Stimulated activated naive B cell treated with anti-CD40 and anti-IgM and Interleukin-4, amounts not matched to agents 10 μg/mL and 1 μg/mL and 100 μg/mL, for 72 hours (primary cell): ENCODE results near the gene WWOX.

ENCODE experiments used
- ATAC-seq, 2 donors: fragments of 150-1000 bp; cut with Tn5 transposase; replicated peaks; 2 replicates each; pipeline ENCODE4 v1.10.0; 2021; ENCODE audit warnings: moderate library complexity in 1 of 2
- DNase-seq: peaks from one replicate; pipeline ENCODE4 v3.0.0; 2021
- H3K27ac Mint-ChIP-seq: one replicate; pipeline ENCODE4 v1.8.0; 2022; ENCODE audit warnings: mild to moderate bottlenecking, mixed read lengths
- H3K27me3 Mint-ChIP-seq, 2 donors: one replicate each; pipeline ENCODE4 v1.8.0; 2022; ENCODE audit warnings: mixed read lengths in 2 of 2
- H3K36me3 Mint-ChIP-seq, 2 donors: one replicate each; pipeline ENCODE4 v1.8.0; 2022; ENCODE audit warnings: mixed read lengths in 2 of 2, mild to moderate bottlenecking in 1 of 2
- H3K4me1 Mint-ChIP-seq, 2 donors: one replicate each; pipeline ENCODE4 v1.8.0; 2022; ENCODE audit warnings: mixed read lengths in 2 of 2, mild to moderate bottlenecking in 1 of 2
- H3K4me3 Mint-ChIP-seq, 2 donors: one replicate each; pipeline ENCODE4 v1.8.0; 2022; ENCODE audit warnings: mild to moderate bottlenecking in 2 of 2, mixed read lengths in 2 of 2, moderate library complexity in 1 of 2
- H3K9me3 Mint-ChIP-seq, 2 donors: one replicate each; pipeline ENCODE4 v1.8.0; 2022; ENCODE audit warnings: mixed read lengths in 2 of 2, mild to moderate bottlenecking in 1 of 2

The WWOX gene

DNA sequence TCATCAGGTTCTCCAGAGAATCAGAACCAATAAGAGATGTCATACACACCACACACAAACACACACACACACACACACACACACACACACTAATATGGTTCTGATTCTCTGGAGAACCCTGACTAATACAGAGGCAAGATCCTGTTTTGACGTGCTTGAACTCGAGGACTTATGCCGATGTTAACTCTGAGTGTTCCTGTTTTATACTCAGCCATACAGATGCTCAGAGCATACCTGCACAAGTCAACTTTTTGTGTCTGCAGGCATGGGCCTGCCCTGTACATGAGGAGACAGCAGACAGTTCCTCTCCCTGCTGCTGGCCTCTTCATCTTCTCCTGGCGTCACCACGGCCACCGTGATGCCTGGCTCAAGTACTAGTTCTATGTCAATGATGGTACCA, 635.9 kb downstream of the WWOX start:
- Mint-ChIP-seq H3K4me3 (no peak overlapping the region), H3K36me3 (no peaks in the 10 kb centered on the region), H3K27me3 (no peaks in the 10 kb centered on the region), H3K9me3 (no peaks in the 10 kb centered on the region), H3K27ac (no peak overlapping the region), H3K4me1 (peaks cover 3 to 12% of the 10 kb centered on the region in 2 donors)
- DNase-seq (no peak), ATAC-seq (no peak)

DNA sequence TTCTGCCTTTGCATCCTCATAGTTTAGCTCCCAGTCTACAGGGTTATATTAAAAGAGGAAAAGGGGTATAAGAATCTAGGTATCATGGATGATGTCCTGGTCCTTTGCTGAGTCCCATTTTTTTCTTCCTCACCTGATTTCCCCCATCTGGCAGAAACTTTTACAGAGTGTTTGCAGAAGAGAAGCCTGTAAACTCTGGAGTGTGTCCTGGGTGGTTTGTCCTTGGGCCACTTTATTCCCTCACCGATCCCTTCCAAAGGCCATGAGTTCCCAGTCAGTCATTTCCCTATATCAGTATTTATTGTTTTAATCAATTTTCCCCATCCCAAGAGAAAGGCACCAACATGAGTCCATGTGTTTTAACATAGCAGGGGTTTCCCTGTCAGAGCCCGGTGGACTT, 638.2 kb downstream of the WWOX start:
- H3K4me1 Mint-ChIP-seq: peaks cover 12 to 30% of the 10 kb centered on the region in 2 donors
- ATAC-seq: no peak
- no peak overlapping the region for H3K4me3 Mint-ChIP-seq
- H3K27me3 Mint-ChIP-seq: no peaks in the 10 kb centered on the region
- H3K36me3 Mint-ChIP-seq: no peaks in the 10 kb centered on the region
- H3K9me3 Mint-ChIP-seq: no peaks in the 10 kb centered on the region
- no peak overlapping the region for H3K27ac Mint-ChIP-seq
- no peak for DNase-seq

DNA sequence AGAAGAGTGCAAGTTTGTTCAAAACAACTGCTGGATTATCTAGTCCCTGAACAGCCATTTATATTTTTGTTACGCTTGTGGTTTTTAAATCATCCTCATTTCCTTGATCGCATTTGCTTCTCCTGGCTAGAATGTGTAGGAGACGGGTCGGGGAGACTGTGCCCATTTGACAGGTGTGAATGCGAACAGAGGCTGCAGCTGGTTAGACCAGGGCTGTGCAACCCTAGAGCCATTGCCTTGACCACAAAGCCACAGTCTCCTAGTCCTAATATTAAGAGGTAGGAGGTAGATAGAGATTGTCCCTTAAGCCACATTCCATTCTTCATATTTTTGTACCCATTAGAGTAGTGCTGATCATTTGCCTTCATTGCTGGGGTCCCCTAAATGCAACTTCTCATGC, 639.1 kb downstream of the WWOX start:
- Mint-ChIP-seq H3K36me3 (no peaks in the 10 kb centered on the region), H3K4me3 (no peak overlapping the region), H3K27me3 (no peaks in the 10 kb centered on the region), H3K4me1 (peaks cover 21 to 39% of the 10 kb centered on the region in 2 donors), H3K27ac (no peak overlapping the region), H3K9me3 (no peaks in the 10 kb centered on the region)
- ATAC-seq: no peak
- no peak for DNase-seq

DNA sequence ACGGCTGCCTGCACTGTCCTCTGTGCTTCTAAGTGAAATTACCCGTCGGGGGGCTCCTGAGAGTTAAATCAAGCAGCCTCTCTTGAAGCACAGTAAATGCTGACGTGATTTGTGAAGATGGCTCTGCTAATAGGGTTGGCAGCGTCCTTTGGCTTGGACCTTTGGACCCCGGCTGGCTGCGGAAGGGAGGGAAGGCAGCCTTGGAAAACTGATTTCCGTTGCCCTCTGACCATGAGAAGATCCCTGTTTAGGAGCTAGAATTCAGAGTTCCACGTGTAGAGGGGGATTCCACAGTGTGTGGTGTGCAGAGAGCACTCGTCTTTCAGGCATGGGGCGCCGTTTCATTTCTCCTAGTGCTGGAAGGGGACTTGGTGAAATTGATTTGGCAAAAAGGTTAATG, 640.8 kb downstream of the WWOX start:
- H3K36me3 Mint-ChIP-seq: no peaks in the 10 kb centered on the region
- DNase-seq (no peak), ATAC-seq (no peak)
- no peak overlapping the region for H3K27ac Mint-ChIP-seq
- no peaks in the 10 kb centered on the region for H3K9me3 Mint-ChIP-seq
- peaks cover 26 to 46% of the 10 kb centered on the region in 2 donors for H3K4me1 Mint-ChIP-seq
- no peak overlapping the region for H3K4me3 Mint-ChIP-seq
- no peaks in the 10 kb centered on the region for H3K27me3 Mint-ChIP-seq

DNA sequence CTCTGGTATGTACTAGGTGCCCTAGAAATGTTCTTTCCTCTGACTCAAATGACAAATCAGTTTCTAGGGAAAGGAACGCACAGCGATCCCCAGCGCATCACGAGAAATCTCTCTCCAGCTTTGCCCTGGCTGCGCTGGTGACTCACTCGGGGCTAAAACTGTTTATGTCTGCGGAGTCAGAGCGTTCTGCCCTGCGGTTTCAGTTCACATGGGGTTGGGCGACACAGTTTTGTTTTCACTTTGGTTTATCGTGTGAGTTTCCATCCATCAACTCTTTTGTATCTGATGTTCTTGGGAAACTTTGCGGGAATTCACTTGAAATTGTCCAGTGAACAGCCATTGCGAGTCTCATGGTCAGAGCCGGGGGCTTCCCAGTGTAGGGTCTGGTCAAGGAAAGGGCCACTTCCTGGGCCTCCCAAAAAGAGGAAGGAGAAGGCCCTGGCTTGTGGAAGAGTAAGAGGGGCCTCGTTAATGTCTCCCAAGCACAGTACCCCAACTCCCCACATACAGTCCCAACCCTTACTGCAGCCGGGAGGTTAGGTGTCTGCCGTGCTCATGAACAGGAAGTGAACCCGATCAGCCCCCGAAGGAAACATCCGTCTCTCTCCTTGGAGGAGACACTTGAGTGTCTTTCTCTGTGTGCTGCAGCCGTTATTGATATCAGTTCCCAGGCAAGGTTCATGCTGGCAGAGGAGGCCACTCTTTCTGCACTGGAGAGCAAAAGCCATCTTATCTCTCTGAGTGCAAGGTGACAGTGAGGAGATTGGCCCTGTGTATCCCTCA, 643.2 kb downstream of the WWOX start:
- Mint-ChIP-seq H3K4me1 (peaks cover 22 to 44% of the 10 kb centered on the region in 2 donors), H3K4me3 (peak overlapping the region; percentile 78 to 81), H3K27me3 (no peaks in the 10 kb centered on the region), H3K27ac (peak overlapping the region; percentile 95), H3K9me3 (peaks cover 4 to 5% of the 10 kb centered on the region in 2 donors), H3K36me3 (no peaks in the 10 kb centered on the region)
- peak; percentile 51 for DNase-seq
- peak; percentile 94 to 95 for ATAC-seq

DNA sequence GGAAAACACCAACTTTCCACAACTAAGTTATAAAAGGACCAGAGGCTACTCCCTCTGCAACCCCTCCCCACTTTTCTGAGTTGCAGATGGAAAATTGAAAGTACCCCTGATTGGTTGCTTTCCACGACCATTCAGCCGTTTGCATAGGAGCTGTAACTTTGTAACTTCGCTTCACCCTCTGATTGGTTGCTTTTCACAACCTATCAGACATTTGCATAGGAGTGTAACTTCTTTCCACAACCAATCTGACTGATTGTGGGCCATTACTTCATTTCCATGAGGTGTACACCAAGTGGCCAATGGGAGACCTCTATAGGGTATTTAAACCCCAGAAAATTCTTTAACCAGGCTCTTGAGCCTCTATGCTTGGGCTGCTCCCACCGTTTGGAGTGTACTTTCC, 644.1 kb downstream of the WWOX start:
- H3K27ac Mint-ChIP-seq: peak overlapping the region; percentile 95
- peaks cover 25 to 52% of the 10 kb centered on the region in 2 donors for H3K4me1 Mint-ChIP-seq
- no peaks in the 10 kb centered on the region for H3K27me3 Mint-ChIP-seq
- peaks cover 4 to 5% of the 10 kb centered on the region in 2 donors for H3K9me3 Mint-ChIP-seq
- no peak overlapping the region for H3K4me3 Mint-ChIP-seq
- ATAC-seq (no peak), DNase-seq (no peak)
- no peaks in the 10 kb centered on the region for H3K36me3 Mint-ChIP-seq

DNA sequence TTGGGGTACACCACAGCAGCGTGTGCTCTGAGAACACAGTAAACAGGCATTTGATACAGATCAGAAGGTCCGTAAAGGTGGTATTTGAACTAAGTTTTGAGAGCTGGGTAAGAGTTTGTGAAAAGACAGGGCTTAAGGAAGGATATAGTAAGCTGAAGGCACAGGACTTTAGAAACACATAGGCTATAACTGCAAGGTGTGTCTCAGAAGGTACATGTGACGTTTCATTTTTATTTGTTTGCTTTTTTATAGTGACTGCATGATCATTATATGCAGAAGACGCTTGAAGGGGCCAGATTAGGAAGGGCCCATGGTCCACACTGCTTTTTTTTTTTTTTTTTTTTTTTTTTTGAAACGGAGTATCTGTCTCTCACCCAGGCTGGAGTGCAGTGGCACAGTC, 644.6 kb downstream of the WWOX start:
- peaks cover 28 to 57% of the 10 kb centered on the region in 2 donors for H3K4me1 Mint-ChIP-seq
- no peak for ATAC-seq
- no peaks in the 10 kb centered on the region for H3K27me3 Mint-ChIP-seq
- H3K36me3 Mint-ChIP-seq: no peaks in the 10 kb centered on the region
- H3K9me3 Mint-ChIP-seq: peaks cover 4 to 5% of the 10 kb centered on the region in 2 donors
- no peak overlapping the region for H3K4me3 Mint-ChIP-seq
- no peak overlapping the region for H3K27ac Mint-ChIP-seq
- DNase-seq: no peak

DNA sequence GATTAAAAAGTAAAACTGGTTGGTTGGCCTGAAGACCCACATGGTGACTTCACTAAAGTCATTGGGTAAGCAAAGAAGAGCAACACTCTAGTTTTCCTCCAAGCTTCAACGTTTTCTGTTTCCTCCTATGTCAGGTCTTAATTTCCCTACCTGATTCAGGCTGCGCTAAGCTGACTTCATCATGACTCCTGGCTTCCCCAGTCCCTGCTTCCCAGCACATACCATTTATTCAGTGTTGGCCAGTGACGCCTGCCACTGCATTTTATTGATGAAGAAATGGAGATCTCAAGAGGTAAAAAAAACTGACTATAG, 645.3 kb downstream of the WWOX start:
- no peak overlapping the region for H3K27ac Mint-ChIP-seq
- DNase-seq: no peak

DNA sequence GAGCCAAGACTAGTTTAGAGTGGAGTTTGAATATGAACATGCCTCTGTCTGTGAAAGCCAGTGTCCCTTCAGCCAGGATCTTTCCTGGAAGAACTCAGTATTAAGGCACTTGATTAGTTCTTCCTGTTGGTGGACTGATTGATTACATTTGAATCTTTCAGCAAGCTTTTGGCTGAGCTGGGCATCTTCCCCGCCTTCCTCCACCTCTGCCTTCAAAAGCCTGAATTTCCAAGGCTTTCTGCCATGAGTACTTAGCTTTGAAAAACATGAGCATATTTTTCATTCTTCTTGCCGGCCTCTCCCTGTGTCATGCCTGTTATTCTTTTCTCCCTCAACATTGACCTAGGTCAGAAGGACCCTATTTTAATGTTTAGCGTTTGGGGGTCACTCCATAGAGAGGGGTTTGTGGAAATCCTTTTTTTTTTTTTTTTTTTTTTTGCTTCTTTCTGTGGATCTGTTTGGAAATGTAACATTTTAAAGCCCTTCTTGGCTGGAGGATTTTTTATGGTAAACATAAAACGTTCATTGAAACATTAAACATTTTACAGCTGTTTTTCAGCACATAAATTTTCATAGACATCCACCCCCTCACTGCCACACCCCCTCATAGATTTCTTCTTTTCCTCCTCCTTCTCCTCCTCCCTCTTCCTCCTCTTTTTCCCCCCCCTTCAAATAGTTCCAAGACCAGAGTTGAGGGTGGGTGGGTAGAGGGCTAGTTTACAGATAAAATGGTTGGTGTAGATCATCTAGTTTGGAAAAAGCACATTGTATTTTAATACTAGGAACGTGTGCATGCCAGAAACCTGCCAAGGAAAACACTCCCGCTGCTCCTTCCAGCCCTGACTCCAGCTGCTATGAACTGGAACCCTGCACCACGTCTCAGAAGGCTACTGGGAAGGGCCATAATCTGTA, 645.9 kb downstream of the WWOX start:
- no peak for ATAC-seq
- H3K27me3 Mint-ChIP-seq: no peaks in the 10 kb centered on the region
- peaks cover 37 to 62% of the 10 kb centered on the region in 2 donors for H3K4me1 Mint-ChIP-seq

More for the DNA sequence above, 645.3 kb downstream of the WWOX start:
- peaks cover 4 to 5% of the 10 kb centered on the region in 2 donors for H3K9me3 Mint-ChIP-seq
- H3K4me3 Mint-ChIP-seq: no peak overlapping the region
- peaks cover 32 to 63% of the 10 kb centered on the region in 2 donors for H3K4me1 Mint-ChIP-seq
- no peak for ATAC-seq
- no peaks in the 10 kb centered on the region for H3K27me3 Mint-ChIP-seq
- H3K36me3 Mint-ChIP-seq: no peaks in the 10 kb centered on the region

DNA sequence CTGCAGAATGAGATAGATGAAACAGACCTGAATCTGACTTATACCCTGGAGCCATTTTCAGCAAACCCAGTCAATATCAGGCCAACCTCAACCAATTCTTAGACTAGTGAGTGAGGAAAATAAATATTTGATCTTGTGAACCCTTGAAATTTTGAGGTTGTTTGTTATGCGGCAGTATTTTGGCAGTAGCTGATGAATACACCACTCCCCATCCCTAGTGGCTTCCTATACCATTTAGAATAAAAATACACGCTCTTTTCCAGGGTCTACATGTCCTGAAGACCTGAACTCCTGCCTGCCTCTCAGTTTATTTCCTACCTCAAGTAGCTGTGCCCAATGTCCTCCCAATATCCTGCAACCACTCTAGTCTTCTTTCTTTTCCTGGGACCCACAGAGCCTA, 647.3 kb downstream of the WWOX start:
- DNase-seq: no peak
- ATAC-seq: no peak
- peaks cover 45 to 66% of the 10 kb centered on the region in 2 donors for H3K4me1 Mint-ChIP-seq
- H3K9me3 Mint-ChIP-seq: peaks cover 4 to 5% of the 10 kb centered on the region in 2 donors
- H3K27me3 Mint-ChIP-seq: no peaks in the 10 kb centered on the region
- no peaks in the 10 kb centered on the region for H3K36me3 Mint-ChIP-seq
- no peak overlapping the region for H3K27ac Mint-ChIP-seq
- no peak overlapping the region for H3K4me3 Mint-ChIP-seq

More for the DNA sequence above, 645.9 kb downstream of the WWOX start:
- Mint-ChIP-seq H3K36me3 (no peaks in the 10 kb centered on the region), H3K4me3 (no peak overlapping the region), H3K27ac (no peak overlapping the region), H3K9me3 (peaks cover 4 to 5% of the 10 kb centered on the region in 2 donors)
- DNase-seq: no peak

DNA sequence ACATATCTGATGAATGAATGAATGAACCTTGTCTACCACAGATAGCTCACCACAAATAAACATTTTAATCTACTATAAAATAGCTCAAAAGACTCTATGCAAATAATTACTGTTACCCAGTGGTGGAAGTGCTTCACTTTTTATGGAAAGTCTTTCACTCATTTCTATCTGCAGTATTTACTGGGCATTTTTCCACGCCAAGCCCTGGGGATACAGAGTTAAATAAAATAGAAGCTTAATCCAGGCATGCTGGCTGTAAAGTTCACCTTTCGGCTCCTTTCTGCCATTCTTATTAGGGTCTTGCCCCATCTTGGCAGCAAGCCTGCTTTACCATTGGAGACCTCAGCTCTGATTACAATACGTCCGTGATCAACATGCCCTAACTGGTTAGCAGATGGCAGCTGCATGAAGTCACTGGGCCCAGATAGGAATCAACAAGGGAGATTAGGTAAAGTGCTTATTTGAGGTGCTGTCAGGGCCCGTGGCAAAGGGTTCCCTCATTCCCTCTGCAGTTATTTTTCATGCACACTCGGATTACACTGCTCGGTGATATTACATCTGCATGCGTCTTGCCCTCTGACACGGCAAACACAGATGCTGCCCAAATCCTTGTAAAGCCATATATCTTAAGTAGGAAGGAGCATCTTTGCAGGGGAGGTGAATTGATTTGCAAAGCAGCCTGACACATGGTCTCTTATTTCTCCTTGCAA, 648.9 kb downstream of the WWOX start:
- Mint-ChIP-seq H3K9me3 (peaks cover 4 to 5% of the 10 kb centered on the region in 2 donors), H3K4me3 (no peak overlapping the region), H3K27ac (no peak overlapping the region), H3K27me3 (no peaks in the 10 kb centered on the region), H3K36me3 (no peaks in the 10 kb centered on the region), H3K4me1 (peaks cover 31 to 66% of the 10 kb centered on the region in 2 donors)
- DNase-seq (no peak), ATAC-seq (no peak)

DNA sequence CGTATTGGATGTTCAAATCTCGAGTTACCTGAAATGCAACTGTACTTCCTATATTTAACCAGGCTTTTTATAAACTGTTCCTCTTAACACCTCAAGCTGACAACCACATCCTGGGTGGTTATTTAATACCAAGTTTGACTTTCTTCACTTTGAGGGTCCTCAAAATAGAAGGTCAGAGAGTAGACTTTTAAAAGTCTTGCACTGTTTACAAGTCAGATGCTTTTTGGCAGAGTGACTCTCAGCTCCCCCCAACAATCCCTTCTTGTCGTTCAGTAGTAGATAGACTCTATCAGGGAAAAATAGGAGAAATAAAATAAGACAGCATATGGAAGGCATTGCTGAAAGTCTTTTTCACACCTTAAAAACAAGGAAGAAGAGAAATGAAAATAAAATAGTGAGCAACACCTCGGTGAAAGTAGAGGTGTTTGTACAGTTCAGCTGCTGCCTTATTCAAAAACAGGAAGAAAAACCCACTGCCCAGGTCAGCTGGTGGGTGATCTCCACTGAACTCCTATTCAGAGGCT, 650.4 kb downstream of the WWOX start:
- H3K27ac Mint-ChIP-seq: peak overlapping the region; percentile 10
- no peak for DNase-seq
- peaks cover 0 to 3% of the 10 kb centered on the region in 2 donors for H3K36me3 Mint-ChIP-seq
- H3K4me1 Mint-ChIP-seq: peaks cover 31 to 73% of the 10 kb centered on the region in 2 donors
- H3K4me3 Mint-ChIP-seq: peak overlapping the region; percentile 53 to 62
- H3K9me3 Mint-ChIP-seq: peaks cover 4 to 5% of the 10 kb centered on the region in 2 donors
- ATAC-seq: peak; percentile 78 to 81
- H3K27me3 Mint-ChIP-seq: no peaks in the 10 kb centered on the region

DNA sequence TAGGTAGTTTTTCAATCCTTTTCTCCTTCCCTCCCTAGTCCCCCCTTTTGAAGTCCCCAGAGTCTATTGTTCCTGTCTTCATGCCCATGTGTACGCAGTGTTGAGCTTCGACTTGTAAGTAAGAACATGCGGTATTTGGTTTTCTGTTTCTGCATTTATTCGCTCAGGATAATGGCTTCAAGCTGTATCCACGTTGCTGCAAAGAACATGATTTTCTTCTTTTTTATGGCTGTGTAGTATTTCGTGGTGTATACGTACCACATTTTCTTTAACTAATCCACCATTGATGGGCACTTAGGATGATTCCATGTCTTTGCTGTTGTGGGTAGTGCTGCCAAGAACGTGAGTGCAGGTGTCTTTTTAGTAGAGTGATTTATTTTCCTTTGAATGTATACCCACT, 651.2 kb downstream of the WWOX start:
- peaks cover 29 to 72% of the 10 kb centered on the region in 2 donors for H3K4me1 Mint-ChIP-seq
- H3K4me3 Mint-ChIP-seq: peak overlapping the region in 1 of 2 donors; percentile 29
- DNase-seq: no peak
- H3K27me3 Mint-ChIP-seq: no peaks in the 10 kb centered on the region
- no peak for ATAC-seq
- peak overlapping the region; percentile 51 for H3K27ac Mint-ChIP-seq
- H3K9me3 Mint-ChIP-seq: peaks cover 4 to 5% of the 10 kb centered on the region in 2 donors
- peaks cover 2 to 3% of the 10 kb centered on the region in 2 donors for H3K36me3 Mint-ChIP-seq

DNA sequence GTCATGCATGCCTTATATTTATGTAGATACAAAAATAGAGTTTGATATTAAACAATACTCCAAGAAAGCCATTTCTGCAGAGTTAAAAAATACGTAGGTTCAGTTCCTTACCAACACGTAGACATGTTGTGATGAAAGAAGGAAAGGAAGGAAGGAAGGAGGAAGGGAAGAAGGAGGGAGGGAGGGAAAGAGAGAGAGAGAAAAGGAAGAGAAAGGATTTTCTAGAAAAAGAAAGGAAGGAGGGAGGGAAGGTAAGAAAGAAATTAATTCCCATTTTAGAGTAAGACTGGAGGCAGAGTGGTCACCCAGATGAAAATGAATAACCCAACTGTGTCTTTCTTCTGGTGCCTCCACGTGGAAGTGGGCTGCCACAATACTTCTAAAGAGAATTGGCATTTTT, 652.1 kb downstream of the WWOX start:
- peaks cover 4 to 5% of the 10 kb centered on the region in 2 donors for H3K9me3 Mint-ChIP-seq
- H3K4me1 Mint-ChIP-seq: peaks cover 29 to 72% of the 10 kb centered on the region in 2 donors
- H3K36me3 Mint-ChIP-seq: peaks cover 2 to 3% of the 10 kb centered on the region in 2 donors
- H3K27ac Mint-ChIP-seq: no peak overlapping the region
- no peaks in the 10 kb centered on the region for H3K27me3 Mint-ChIP-seq
- no peak for ATAC-seq
- DNase-seq: no peak
- peak overlapping the region in 1 of 2 donors; percentile 9 for H3K4me3 Mint-ChIP-seq
